ENCODE results near the gene UBE2E2. TPM values are rescaled to one million over a fixed set of nuclear protein-coding genes. Genes with fewer than 3 reads are reported as not detected.

Gene UBE2E2
- total RNA-seq, 1 donor from 2014 or later = 42.4 TPM

DNA sequence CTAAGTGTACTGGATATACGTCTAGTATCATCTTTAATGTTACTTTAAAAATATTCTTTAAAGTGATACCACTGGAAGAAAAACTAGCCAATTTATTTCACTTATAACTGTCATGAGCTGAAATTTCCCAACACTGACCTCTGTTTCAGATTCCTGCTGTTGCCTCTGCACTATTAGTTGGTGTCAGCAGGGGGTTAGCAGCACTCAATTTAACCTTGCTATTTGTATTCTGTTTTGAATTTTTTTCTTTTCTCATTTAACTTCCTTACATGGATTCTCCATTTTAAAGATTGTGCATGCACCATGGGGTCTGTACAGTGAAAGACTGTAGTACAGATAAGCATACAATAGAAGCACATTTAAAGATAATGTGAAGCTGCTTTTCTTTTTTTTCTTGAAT is 169.2 kb downstream of the UBE2E2 start:
- H3K4me3 Mint-ChIP-seq (ENCODE audit: unreplicated experiment) = no peak overlapping the region
- H3K36me3 Mint-ChIP-seq (ENCODE audit: unreplicated experiment) = no peaks in the 10 kb centered on the region
- TF ChIP-seq, protein P1, sequence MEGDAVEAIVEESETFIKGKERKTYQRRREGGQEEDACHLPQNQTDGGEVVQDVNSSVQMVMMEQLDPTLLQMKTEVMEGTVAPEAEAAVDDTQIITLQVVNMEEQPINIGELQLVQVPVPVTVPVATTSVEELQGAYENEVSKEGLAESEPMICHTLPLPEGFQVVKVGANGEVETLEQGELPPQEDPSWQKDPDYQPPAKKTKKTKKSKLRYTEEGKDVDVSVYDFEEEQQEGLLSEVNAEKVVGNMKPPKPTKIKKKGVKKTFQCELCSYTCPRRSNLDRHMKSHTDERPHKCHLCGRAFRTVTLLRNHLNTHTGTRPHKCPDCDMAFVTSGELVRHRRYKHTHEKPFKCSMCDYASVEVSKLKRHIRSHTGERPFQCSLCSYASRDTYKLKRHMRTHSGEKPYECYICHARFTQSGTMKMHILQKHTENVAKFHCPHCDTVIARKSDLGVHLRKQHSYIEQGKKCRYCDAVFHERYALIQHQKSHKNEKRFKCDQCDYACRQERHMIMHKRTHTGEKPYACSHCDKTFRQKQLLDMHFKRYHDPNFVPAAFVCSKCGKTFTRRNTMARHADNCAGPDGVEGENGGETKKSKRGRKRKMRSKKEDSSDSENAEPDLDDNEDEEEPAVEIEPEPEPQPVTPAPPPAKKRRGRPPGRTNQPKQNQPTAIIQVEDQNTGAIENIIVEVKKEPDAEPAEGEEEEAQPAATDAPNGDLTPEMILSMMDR (IDR thresholded peaks at IDR 0.05) = peak; percentile 18
- H3K27ac Mint-ChIP-seq (ENCODE audit: unreplicated experiment) = no peak overlapping the region
- no peaks in the 10 kb centered on the region for H3K27me3 Mint-ChIP-seq (ENCODE audit: unreplicated experiment)
- H3K9me3 Mint-ChIP-seq (ENCODE audit: unreplicated experiment) = no peaks in the 10 kb centered on the region
- no peak for DNase-seq (ENCODE audit: extremely low spot score, unreplicated experiment)
- H3K4me1 Mint-ChIP-seq (ENCODE audit: unreplicated experiment) = peaks cover 29% of the 10 kb centered on the region

DNA sequence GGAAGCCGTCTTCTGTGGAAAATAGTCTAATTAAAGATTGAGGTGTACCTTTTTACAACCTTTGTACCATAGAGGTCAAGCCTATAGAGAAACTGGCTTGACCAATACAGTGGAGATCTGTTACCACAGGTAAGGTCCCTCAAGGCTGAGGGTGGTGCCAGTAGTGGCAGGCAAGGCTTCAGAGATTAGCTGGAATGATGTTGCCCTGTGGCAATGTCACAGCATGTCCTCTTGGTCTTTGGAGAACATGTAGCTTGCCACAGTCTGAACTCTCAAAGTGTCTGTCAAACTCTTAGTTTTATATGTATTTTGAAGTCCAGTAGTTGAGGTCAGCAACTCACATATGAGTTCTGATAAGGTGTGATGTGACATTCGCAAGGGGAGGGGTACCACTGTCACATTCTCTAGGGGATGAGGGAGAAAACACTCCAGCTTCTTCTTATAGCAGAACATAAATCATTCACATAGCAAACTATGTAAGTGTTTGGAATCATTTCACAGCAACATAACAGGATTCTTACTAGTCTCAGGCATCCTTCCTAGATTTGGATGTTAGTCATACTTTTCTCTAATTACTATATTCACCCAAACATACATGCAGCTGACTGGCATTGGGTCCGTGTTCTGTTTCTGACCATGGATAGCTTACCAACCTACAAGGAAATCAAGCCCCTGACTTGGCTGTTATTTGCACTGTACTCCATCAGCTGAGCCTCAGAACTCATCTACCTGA is 173.6 kb downstream of the UBE2E2 start:
- DNase-seq (ENCODE audit: extremely low spot score, unreplicated experiment) = no peak
- TF ChIP-seq, protein P1 (IDR thresholded peaks at IDR 0.05) = no peak
- Mint-ChIP-seq H3K4me3 (ENCODE audit: unreplicated experiment) (no peak overlapping the region), H3K4me1 (ENCODE audit: unreplicated experiment) (peaks cover 15% of the 10 kb centered on the region), H3K27ac (ENCODE audit: unreplicated experiment) (no peak overlapping the region), H3K27me3 (ENCODE audit: unreplicated experiment) (no peaks in the 10 kb centered on the region), H3K36me3 (ENCODE audit: unreplicated experiment) (no peaks in the 10 kb centered on the region), H3K9me3 (ENCODE audit: unreplicated experiment) (peaks cover 3% of the 10 kb centered on the region)

DNA sequence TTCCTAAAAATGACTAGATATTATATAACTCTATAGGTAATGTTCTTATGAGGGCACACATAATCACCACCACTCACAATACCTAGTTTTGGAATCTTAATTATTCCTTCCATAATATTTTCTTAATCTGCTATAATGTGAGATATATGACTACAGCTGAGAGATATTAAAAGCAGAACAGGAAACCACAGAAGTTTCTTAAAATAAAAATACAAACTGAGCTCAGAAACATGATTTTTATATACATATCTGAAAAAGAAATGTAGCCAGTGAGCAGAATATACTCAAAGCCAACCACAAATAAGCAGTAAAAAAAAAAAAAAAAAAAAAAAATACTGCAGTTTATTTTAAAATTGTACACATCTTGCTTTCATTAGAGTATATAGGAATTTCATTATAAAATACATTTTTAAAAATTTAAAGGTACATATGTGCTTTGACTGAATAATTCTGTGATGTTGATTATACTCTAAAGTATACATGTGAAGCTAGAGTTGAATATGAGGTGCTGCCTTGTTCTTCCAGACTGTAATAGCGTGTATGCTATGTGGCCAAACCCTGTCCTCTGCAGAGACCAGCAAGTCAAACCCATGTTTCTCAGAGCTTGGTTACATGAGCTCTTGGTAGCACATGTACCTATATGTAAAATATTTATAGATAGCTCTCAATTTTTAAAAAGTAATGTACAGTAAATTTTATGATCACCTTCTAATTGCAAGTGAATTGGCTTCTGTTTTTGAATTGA is 175.0 kb downstream of the UBE2E2 start:
- Mint-ChIP-seq H3K9me3 (ENCODE audit: unreplicated experiment) (peaks cover 3% of the 10 kb centered on the region), H3K4me3 (ENCODE audit: unreplicated experiment) (no peak overlapping the region), H3K27ac (ENCODE audit: unreplicated experiment) (no peak overlapping the region), H3K36me3 (ENCODE audit: unreplicated experiment) (no peaks in the 10 kb centered on the region), H3K4me1 (ENCODE audit: unreplicated experiment) (peaks cover 10% of the 10 kb centered on the region), H3K27me3 (ENCODE audit: unreplicated experiment) (no peaks in the 10 kb centered on the region)
- TF ChIP-seq, protein P1 (IDR thresholded peaks at IDR 0.05) = no peak
- DNase-seq (ENCODE audit: extremely low spot score, unreplicated experiment) = no peak

DNA sequence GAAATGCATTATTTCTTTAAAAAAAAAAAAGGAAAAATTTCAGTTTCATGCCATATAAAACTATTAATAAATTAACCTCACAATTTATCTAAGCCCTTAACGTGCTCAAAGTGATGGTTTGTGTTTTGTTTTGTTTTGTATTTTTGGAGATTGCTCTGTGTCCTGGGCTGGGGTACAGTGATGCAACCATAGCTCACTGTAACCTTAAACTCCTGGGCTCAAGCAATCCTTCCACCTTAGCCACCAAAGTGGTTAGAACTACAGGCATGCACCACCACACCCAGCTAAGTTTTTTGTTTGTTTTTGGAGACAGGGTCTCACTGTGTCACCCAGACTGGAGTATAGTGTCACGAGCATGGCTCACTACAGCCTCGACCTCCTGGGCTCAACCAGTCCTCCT is 180.7 kb downstream of the UBE2E2 start:
- Mint-ChIP-seq H3K36me3 (ENCODE audit: unreplicated experiment) (no peaks in the 10 kb centered on the region), H3K4me3 (ENCODE audit: unreplicated experiment) (no peak overlapping the region), H3K27me3 (ENCODE audit: unreplicated experiment) (no peaks in the 10 kb centered on the region), H3K4me1 (ENCODE audit: unreplicated experiment) (peaks cover under 1% of the 10 kb centered on the region), H3K27ac (ENCODE audit: unreplicated experiment) (no peak overlapping the region), H3K9me3 (ENCODE audit: unreplicated experiment) (peaks cover 3% of the 10 kb centered on the region)
- TF ChIP-seq, protein P1 (IDR thresholded peaks at IDR 0.05) = no peak
- DNase-seq (ENCODE audit: extremely low spot score, unreplicated experiment) = no peak

DNA sequence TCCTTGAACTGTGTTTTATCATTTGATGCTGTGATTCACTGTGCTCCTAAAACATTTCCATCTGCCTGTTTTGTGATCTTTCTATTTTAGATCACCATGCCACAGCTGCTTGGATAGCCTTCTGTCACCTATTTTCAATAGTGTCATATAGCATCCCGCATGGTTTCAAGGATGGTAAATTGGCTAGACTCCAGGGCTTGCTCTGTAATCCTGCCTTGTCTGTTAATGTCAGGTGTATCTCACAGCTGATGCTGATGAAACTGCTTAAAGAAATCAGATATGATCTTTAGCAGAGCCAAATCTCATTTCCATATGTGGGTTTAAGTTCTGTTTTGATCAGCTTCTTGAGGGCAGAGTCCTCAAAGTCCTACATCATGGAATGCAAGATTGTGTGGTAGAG is 182.2 kb downstream of the UBE2E2 start:
- Mint-ChIP-seq H3K27me3 (ENCODE audit: unreplicated experiment) (no peaks in the 10 kb centered on the region), H3K4me3 (ENCODE audit: unreplicated experiment) (no peak overlapping the region), H3K36me3 (ENCODE audit: unreplicated experiment) (peaks cover under 1% of the 10 kb centered on the region), H3K4me1 (ENCODE audit: unreplicated experiment) (no peaks in the 10 kb centered on the region), H3K9me3 (ENCODE audit: unreplicated experiment) (no peaks in the 10 kb centered on the region), H3K27ac (ENCODE audit: unreplicated experiment) (no peak overlapping the region)
- TF ChIP-seq, protein P1 (IDR thresholded peaks at IDR 0.05) = no peak
- no peak for DNase-seq (ENCODE audit: extremely low spot score, unreplicated experiment)
